Tibial nerve (tissue), 4 donors: ENCODE results near the gene LY86.

ENCODE experiments used
- EP300 ChIP-seq, 2 donors: sonication (generic); formaldehyde crosslinking; IDR thresholded peaks; one replicate each; pipeline ENCODE4 v1.6.1; 2017; ENCODE audit warnings: antibody characterized with exemption in 2 of 2, mild to moderate bottlenecking in 1 of 2
- POLR2A ChIP-seq, 2 donors: fragments of 450-650 bp; IDR thresholded peaks; one replicate each; pipeline ENCODE4 v1.6.1; 2017; ENCODE audit warnings: antibody characterized with exemption in 2 of 2, mild to moderate bottlenecking in 2 of 2, moderate library complexity in 2 of 2
- TF ChIP-seq, protein P1 (sequence below), 5 experiments: fragments of 200-600 bp in 3 of 5; fragments of 450-650 bp in 2 of 5; sonication (generic) in 3 of 5; IDR thresholded peaks; one replicate each; pipeline ENCODE4 v1.5.1; 2016 to 2019; ENCODE audit warnings: antibody characterized with exemption in 5 of 5, mild to moderate bottlenecking in 3 of 5, moderate library complexity in 2 of 5

DNA sequence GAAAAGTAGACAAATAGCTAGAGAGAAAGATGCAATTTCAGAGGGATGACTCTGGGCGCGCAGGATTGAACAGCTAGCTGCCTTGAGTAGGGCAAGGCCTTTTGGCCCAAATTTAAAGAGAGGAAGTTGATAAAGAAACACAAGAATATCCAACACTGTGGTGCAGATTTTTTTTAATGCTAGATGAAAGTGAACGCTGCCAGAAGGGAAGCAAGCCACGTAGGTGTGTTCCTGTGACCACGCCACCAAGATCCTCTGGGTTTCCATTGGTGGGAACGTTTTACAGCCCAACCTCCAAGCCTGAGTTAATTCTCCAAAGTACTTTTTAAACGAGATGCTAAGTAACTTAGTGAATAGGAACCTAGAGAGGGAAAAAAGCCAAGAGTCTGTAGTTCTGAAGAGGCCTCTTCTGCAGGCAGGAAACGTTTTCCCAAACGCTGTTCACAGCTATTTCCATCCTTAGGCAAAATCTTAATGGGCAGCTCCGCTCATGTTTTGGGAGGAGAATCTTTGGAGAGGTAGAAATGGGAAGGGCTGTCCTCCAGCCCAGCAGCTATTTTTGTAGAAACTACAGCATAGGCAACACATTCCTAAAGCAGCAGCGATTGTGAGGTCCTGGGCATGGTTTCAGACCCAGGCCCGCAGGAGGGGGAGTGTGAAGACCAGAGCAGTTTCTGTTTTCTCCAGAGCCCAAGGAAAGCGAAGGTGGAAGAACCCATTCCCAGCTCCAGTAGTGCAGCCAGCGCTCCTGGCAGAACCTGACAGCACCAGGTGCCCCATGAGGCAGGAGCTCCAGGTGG is 8.2 kb downstream of the LY86 start:
- TF ChIP-seq, protein P1, sequence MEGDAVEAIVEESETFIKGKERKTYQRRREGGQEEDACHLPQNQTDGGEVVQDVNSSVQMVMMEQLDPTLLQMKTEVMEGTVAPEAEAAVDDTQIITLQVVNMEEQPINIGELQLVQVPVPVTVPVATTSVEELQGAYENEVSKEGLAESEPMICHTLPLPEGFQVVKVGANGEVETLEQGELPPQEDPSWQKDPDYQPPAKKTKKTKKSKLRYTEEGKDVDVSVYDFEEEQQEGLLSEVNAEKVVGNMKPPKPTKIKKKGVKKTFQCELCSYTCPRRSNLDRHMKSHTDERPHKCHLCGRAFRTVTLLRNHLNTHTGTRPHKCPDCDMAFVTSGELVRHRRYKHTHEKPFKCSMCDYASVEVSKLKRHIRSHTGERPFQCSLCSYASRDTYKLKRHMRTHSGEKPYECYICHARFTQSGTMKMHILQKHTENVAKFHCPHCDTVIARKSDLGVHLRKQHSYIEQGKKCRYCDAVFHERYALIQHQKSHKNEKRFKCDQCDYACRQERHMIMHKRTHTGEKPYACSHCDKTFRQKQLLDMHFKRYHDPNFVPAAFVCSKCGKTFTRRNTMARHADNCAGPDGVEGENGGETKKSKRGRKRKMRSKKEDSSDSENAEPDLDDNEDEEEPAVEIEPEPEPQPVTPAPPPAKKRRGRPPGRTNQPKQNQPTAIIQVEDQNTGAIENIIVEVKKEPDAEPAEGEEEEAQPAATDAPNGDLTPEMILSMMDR (IDR thresholded peaks at IDR 0.05), result no peak
- TF ChIP-seq POLR2A (IDR thresholded peaks at IDR 0.05) (no peak), EP300 (IDR thresholded peaks at IDR 0.05) (no peak)
